A673 (cell line): ENCODE results near the gene HPRT1. TPM values are rescaled to one million over a fixed set of nuclear protein-coding genes. Genes with fewer than 3 reads are reported as not detected.

Source experiments
- BruUV-seq: library from RNA; stranded (reverse); fragments of 400-500 nt; replicated peaks from 2 replicates; lab custom pipeline; 2021; lab: Mats Ljungman, UMichigan
- CTCF ChIA-PET: fragments of 300-600 bp; sonication (Branson Sonifier 250); formaldehyde crosslinking; loops from one replicate; lab custom pipeline; 2022; ENCODE audit warnings: antibody characterized with exemption; lab: Charles Lee
- POLR2A ChIA-PET: fragments of 300-600 bp; sonication (Branson Sonifier 250); formaldehyde crosslinking; loops from one replicate; lab custom pipeline; 2022; ENCODE audit warnings: antibody characterized with exemption; ENCODE audit not compliant: low non-redundant PET; lab: Charles Lee
- DNase-seq: peaks from one replicate; pipeline ENCODE4 v3.0.0-alpha.2; 2015; ENCODE audit warnings: low spot score
- H3K27ac ChIP-seq: fragments of 200-600 bp; sonication (generic); 2 replicates; pipeline ENCODE4 v1.5.1; 2016; ENCODE audit warnings: mixed run types, low read depth, mild to moderate bottlenecking, mixed read lengths, antibody characterized with exemption, low read length; ENCODE audit not compliant: poor library complexity, severe bottlenecking
- H3K27me3 ChIP-seq: fragments of 200-600 bp; sonication (generic); replicated peaks from 2 replicates; pipeline ENCODE4 v1.6.1; 2017; ENCODE audit warnings: mixed run types, low read depth, mild to moderate bottlenecking, mixed read lengths, antibody characterized with exemption, low read length; ENCODE audit not compliant: insufficient read depth, poor library complexity
- H3K36me3 ChIP-seq: fragments of 200-600 bp; sonication (generic); 2 replicates; pipeline ENCODE4 v1.6.1; 2016; ENCODE audit warnings: mixed run types, mild to moderate bottlenecking, mixed read lengths, antibody characterized with exemption, low read length; ENCODE audit not compliant: insufficient read depth, poor library complexity, severe bottlenecking
- H3K4me1 ChIP-seq: fragments of 200-600 bp; sonication (generic); 2 replicates; pipeline ENCODE4 v1.6.1; 2017; ENCODE audit warnings: mixed run types, mild to moderate bottlenecking, mixed read lengths, antibody characterized with exemption, low read length; ENCODE audit not compliant: insufficient read depth, poor library complexity, severe bottlenecking
- H3K4me3 ChIP-seq: fragments of 200-600 bp; sonication (generic); 2 replicates; pipeline ENCODE4 v1.5.1; 2016; ENCODE audit warnings: low read depth, mixed run types, mild to moderate bottlenecking, mixed read lengths, low read length; ENCODE audit not compliant: poor library complexity, severe bottlenecking
- H3K9me3 ChIP-seq: fragments of 200-600 bp; sonication (generic); 2 replicates; pipeline ENCODE4 v1.6.1; 2016; ENCODE audit warnings: mixed run types, low read depth, mild to moderate bottlenecking, mixed read lengths, antibody characterized with exemption, low read length; ENCODE audit not compliant: poor library complexity, severe bottlenecking
- EZH2 ChIP-seq: fragments of 200-600 bp; sonication (generic); IDR thresholded peaks from 2 replicates; pipeline ENCODE4 v1.6.1; 2017; ENCODE audit warnings: borderline replicate concordance, low read depth, mild to moderate bottlenecking, mixed read lengths, antibody characterized with exemption, low read length; ENCODE audit not compliant: poor library complexity, severe bottlenecking
- intact Hi-C: fragments of 100-400 bp; cut with micrococcal nuclease; formaldehyde crosslinking; loops from one replicate; pipeline ENCODE4 v1.10.0; 2022; ENCODE audit not compliant: unreplicated experiment
- total RNA-seq: library from RNA; stranded (reverse); gene quantifications from 2 replicates; pipeline ENCODE4 v1.2.3, GENCODE V29; 2021
- TF ChIP-seq, protein P1 (sequence below): fragments of 300-800, 200-600 bp; sonication (generic); conservative IDR thresholded peaks from 2 replicates; pipeline ENCODE4 v1.5.1; 2017; ENCODE audit warnings: low read depth, mild to moderate bottlenecking, antibody characterized with exemption, low read length, moderate library complexity, mixed read lengths

HPRT1 gene
- total RNA-seq, 1 experiment from 2014 or later = 66.9 TPM

DNA sequence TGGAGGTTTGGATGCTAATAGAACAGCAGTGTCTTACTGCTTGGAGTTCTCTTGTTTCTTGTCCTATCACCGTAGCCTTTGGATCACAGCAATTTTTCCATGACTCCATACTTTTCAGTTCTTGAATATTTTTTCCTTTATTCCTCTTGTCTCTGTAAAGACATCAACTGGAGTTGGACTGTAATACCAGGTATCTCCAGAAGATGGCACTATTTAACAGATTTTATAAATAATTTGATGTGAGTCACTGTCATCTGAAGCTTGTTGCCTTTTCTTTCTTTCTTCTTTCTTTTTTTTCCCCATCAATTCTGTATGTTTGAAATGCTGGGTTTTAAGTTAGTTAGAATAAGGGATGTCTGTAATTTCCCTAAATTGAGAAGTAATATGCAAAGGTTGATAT, 24.1 kb downstream of the HPRT1 start:
- TF ChIP-seq, protein P1, sequence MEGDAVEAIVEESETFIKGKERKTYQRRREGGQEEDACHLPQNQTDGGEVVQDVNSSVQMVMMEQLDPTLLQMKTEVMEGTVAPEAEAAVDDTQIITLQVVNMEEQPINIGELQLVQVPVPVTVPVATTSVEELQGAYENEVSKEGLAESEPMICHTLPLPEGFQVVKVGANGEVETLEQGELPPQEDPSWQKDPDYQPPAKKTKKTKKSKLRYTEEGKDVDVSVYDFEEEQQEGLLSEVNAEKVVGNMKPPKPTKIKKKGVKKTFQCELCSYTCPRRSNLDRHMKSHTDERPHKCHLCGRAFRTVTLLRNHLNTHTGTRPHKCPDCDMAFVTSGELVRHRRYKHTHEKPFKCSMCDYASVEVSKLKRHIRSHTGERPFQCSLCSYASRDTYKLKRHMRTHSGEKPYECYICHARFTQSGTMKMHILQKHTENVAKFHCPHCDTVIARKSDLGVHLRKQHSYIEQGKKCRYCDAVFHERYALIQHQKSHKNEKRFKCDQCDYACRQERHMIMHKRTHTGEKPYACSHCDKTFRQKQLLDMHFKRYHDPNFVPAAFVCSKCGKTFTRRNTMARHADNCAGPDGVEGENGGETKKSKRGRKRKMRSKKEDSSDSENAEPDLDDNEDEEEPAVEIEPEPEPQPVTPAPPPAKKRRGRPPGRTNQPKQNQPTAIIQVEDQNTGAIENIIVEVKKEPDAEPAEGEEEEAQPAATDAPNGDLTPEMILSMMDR = peak; percentile 67
- TF ChIP-seq EZH2 = no peak
- no peaks in the 10 kb centered on the region for H3K9me3 ChIP-seq
- intact Hi-C loops = loop anchor here (2.0 to 10.0 kb wide), 3 partner anchors 278 to 511 kb away; partner anchors contain the start of gene SMIM10
- H3K27ac ChIP-seq = no peak overlapping the region
- no peaks in the 10 kb centered on the region for H3K27me3 ChIP-seq
- no peaks in the 10 kb centered on the region for H3K4me1 ChIP-seq
- POLR2A ChIA-PET = no interaction called here
- CTCF ChIA-PET = interaction anchor here (0.8 to 1.1 kb wide), 3 partner anchors 299 to 1917 kb away, joined by 3 to 8 read pairs (median 3); no protein-coding TSS in a partner anchor
- DNase-seq = peak; percentile 64
- no TSS peak for BruUV-seq
- H3K36me3 ChIP-seq = no peaks in the 10 kb centered on the region
- H3K4me3 ChIP-seq = no peak overlapping the region

DNA sequence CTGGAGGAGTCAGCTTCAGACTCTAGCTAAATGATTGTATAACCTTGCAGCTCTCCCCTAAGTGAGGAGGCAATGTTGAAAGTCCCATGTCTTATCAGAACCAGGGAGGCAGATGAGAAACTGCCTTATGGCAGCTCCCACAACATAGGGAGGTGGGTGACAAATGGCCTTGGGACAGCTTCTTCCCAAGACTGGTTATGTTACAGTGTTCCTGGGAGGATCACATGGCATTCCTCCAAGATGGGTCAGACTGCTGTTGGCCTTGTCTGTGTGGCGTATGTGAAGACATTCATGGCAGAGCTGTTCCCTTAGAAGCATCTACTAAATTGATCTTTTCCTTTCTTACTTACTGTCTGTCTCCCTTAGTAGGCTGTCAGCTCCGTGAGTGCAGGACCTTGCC, 42.0 kb downstream of the HPRT1 start:
- CTCF ChIA-PET = no interaction called here
- POLR2A ChIA-PET = no interaction called here
- no peak for TF ChIP-seq EZH2
- TF ChIP-seq, protein P1 = no peak

DNA sequence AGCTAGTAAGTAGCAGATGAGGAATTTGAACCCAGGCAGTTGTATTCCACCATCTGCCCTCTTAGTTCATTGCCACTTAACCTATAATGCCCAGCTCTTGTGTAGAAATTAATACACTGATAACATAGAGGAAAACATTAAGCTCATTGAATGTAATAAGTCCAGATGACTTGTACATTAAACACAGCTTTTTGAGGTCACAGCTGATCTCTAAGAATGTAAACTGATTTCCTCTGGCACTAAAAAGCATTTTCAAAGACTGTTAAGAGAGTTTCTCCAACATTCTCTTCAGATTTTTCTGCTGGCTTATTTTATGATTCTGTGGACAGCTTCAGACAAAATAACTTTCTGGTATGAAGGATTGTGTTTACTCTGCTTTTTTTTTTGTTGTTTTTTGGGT, 42.7 kb downstream of the HPRT1 start:
- TF ChIP-seq EZH2 = no peak
- TF ChIP-seq, protein P1 = no peak
- no TSS peak for BruUV-seq
- ChIA-PET POLR2A (no interaction called here), CTCF (no interaction called here)
- Histone ChIP-seq H3K27me3 (no peaks in the 10 kb centered on the region), H3K36me3 (no peaks in the 10 kb centered on the region), H3K4me3 (no peak overlapping the region), H3K9me3 (no peaks in the 10 kb centered on the region), H3K27ac (no peak overlapping the region), H3K4me1 (no peaks in the 10 kb centered on the region)
- no peak for DNase-seq
- intact Hi-C loops = no loop called here

More for the DNA sequence above, 42.0 kb downstream of the HPRT1 start:
- intact Hi-C loops = no loop called here
- no peaks in the 10 kb centered on the region for H3K4me1 ChIP-seq
- H3K4me3 ChIP-seq = no peak overlapping the region
- H3K9me3 ChIP-seq = no peaks in the 10 kb centered on the region
- no TSS peak for BruUV-seq
- H3K27me3 ChIP-seq = no peaks in the 10 kb centered on the region
- DNase-seq = no peak
- no peak overlapping the region for H3K27ac ChIP-seq
- no peaks in the 10 kb centered on the region for H3K36me3 ChIP-seq
